ENCODE results near the gene RPTOR.

Gene RPTOR

DNA sequence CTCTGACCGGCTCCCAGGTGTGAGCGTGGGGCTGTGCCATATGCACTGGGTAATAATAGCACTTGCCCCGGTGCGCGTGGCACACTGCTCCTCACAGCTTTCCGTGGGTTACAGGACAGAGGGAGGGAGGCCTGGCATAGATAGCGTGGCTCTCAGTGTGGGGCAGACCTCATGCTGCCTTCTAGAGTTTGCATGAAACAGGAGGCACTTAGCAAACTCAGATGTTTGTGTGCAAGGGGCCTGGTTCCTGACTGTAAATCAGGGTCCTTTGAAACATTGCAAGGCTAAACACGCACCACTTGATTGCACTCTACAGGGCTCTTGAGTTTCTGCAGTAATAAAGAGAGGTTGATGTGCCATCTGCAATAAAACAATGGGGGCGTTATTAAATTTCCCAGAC is 101.7 kb downstream of the RPTOR start:
- peaks cover 17% of the 10 kb centered on the region for H3K4me1 ChIP-seq (ENCODE audit: control insufficient read depth, insufficient read depth, low read length)
- H3K4me3 ChIP-seq (ENCODE audit: low read depth, low read length): no peak overlapping the region
- ChIA-PET POLR2A (no interaction called here), CTCF (no interaction called here)
- no peaks in the 10 kb centered on the region for H3K36me3 ChIP-seq (ENCODE audit: control insufficient read depth in 2 of 2, insufficient read depth in 1 of 2, low read length in 2 of 2)
- no peaks in the 10 kb centered on the region for H3K9me3 ChIP-seq (ENCODE audit: control insufficient read depth, insufficient read depth, low read depth, low read length)
- TF ChIP-seq GLIS1 (tag by site-specific recombination; IDR thresholded peaks at IDR 0.05) (peak; percentile 96), ZBTB8A (tag by site-specific recombination; IDR thresholded peaks at IDR 0.05) (peak; percentile 52), ZNF701 (tag by site-specific recombination; IDR thresholded peaks at IDR 0.05) (no peak), PRDM6 (tag by site-specific recombination; IDR thresholded peaks at IDR 0.05) (peak; percentile 52), ZBTB44 (tag by site-specific recombination; IDR thresholded peaks at IDR 0.05) (peak; percentile 56; the same call in 1 of the 2 replicates), ZNF19 (tag by site-specific recombination; IDR thresholded peaks at IDR 0.05; ENCODE audit: low read depth) (no peak), FEZF1 (tag by site-specific recombination; IDR thresholded peaks at IDR 0.05) (peak; percentile 32; the same call in 1 of the 2 replicates), ZNF561 (tag by site-specific recombination; IDR thresholded peaks at IDR 0.05; ENCODE audit: borderline replicate concordance) (no peak), IKZF3 (tag by site-specific recombination; IDR thresholded peaks at IDR 0.05) (peak; percentile 44), ZIC2 (tag by site-specific recombination; IDR thresholded peaks at IDR 0.05) (peak; percentile 90), PRDM4 (tag by site-specific recombination; IDR thresholded peaks at IDR 0.05) (0 out of 2 replicates have a peak, but pooled peaks have one; percentile 13), ZNF423 (tag by site-specific recombination; IDR thresholded peaks at IDR 0.05) (peak; percentile 58; the same call in 1 of the 2 replicates)
- TF ChIP-seq, protein P1, sequence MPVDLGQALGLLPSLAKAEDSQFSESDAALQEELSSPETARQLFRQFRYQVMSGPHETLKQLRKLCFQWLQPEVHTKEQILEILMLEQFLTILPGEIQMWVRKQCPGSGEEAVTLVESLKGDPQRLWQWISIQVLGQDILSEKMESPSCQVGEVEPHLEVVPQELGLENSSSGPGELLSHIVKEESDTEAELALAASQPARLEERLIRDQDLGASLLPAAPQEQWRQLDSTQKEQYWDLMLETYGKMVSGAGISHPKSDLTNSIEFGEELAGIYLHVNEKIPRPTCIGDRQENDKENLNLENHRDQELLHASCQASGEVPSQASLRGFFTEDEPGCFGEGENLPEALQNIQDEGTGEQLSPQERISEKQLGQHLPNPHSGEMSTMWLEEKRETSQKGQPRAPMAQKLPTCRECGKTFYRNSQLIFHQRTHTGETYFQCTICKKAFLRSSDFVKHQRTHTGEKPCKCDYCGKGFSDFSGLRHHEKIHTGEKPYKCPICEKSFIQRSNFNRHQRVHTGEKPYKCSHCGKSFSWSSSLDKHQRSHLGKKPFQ (tag by site-specific recombination; IDR thresholded peaks at IDR 0.05): no peak
- no peak overlapping the region for H3K27ac ChIP-seq (ENCODE audit: extremely low read depth, low read depth, low read length)

- no peaks in the 10 kb centered on the region for H3K36me3 ChIP-seq (ENCODE audit: control insufficient read depth in 2 of 2, insufficient read depth in 1 of 2, low read length in 2 of 2)
- H3K4me1 ChIP-seq (ENCODE audit: control insufficient read depth, insufficient read depth, low read length): peaks cover 17% of the 10 kb centered on the region
- POLR2A ChIA-PET: interaction anchor here (1.3 kb wide), 1 partner anchor 193 kb away, joined by 5 read pairs; no protein-coding TSS in a partner anchor
- CTCF ChIA-PET: interaction anchor here (0.7 to 3.6 kb wide), 4 partner anchors 16 to 220 kb away, joined by 3 to 15 read pairs (median 5); no protein-coding TSS in a partner anchor
- no peaks in the 10 kb centered on the region for H3K9me3 ChIP-seq (ENCODE audit: control insufficient read depth, insufficient read depth, low read depth, low read length)
- peak; percentile 67 for TF ChIP-seq WT1 (tag by site-specific recombination; IDR thresholded peaks at IDR 0.05)
- no peak for TF ChIP-seq TRIM28 (IDR thresholded peaks at IDR 0.05; ENCODE audit: borderline replicate concordance, low read length)
- peak; percentile 73 for TF ChIP-seq PRDM6 (tag by site-specific recombination; IDR thresholded peaks at IDR 0.05)
- no peak for TF ChIP-seq ZNF544 (tag by site-specific recombination; IDR thresholded peaks at IDR 0.05)
- peak; percentile 53; the same call in 1 of the 2 replicates for TF ChIP-seq OSR2 (tag by site-specific recombination; IDR thresholded peaks at IDR 0.05)
- peak; percentile 85 for TF ChIP-seq GLIS1 (tag by site-specific recombination; IDR thresholded peaks at IDR 0.05)
- no peak overlapping the region for H3K27ac ChIP-seq (ENCODE audit: extremely low read depth, low read depth, low read length)
- no peak overlapping the region for H3K4me3 ChIP-seq (ENCODE audit: low read depth, low read length)
Observed at GRCh38 chr17:80647746-80648145, 103.1 kb downstream of the RPTOR start.
